Erythroblast (primary cell): ENCODE results near the gene CCR7.

Experiments used
- GATA1 ChIP-seq: IDR thresholded peaks from 2 replicates; pipeline ENCODE4 v1.6.1; 2011; ENCODE audit warnings: low read depth, mild to moderate bottlenecking, control low read depth, low read length, moderate library complexity
- POLR2A ChIP-seq: IDR thresholded peaks from 2 replicates; pipeline ENCODE4 v1.6.1; 2011; ENCODE audit warnings: mild to moderate bottlenecking, low read length

DNA sequence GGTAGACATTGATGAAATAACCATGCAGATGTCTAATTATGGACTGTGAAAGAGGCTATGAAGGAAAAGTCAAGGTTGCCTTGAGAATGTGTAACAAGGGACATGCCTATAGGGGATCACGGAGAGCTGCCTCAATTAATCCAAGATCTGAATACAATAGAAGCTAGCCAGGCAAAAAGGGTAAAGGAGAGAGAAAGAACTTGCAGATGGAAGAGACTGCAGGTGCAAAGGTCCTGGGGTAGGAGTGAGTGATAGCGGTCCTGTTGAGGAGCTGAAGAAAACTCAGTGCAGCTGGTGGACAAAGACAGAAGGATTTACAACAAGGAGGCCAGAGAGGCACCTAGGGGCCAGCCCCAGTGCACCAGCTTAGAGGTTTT lies 48.0 kb downstream of the CCR7 start:
- TF ChIP-seq POLR2A (no peak), GATA1 (no peak)
